ENCODE data around the gene GLG1. TPM values are rescaled to one million over a fixed set of nuclear protein-coding genes. Genes with fewer than 3 reads are reported as not detected.

Gene GLG1
- total RNA-seq, 120 experiments from 2014 or later, result 119 to 189 (median 147) TPM

Other genes starting within 250 kb of the GLG1 start
- 10 to 100 TPM in 3 of 120 experiments, 1 to 10 TPM in 88, under 1 TPM in 2, not detected in 27; 0.56 to 12.2 (median 4.5) TPM for gene NPIPB15, start 230.8 kb downstream of the GLG1 start, total RNA-seq
- 10 to 100 TPM in 18 of 120 experiments, 1 to 10 TPM in 102; 1.6 to 29.1 (median 5.5) TPM for gene CLEC18B, start 185.6 kb downstream of the GLG1 start, total RNA-seq
- 10 to 100 TPM in 114 of 120 experiments, 1 to 10 TPM in 6; 8.3 to 26.1 (median 14.4) TPM for gene RFWD3, start 59.8 kb upstream of the GLG1 start, total RNA-seq
- gene MLKL, start 93.7 kb upstream of the GLG1 start, total RNA-seq, result 10 to 100 TPM in 13 of 120 experiments, 1 to 10 TPM in 107; 1.3 to 18.4 (median 4.9) TPM
- 100 to 1,000 TPM in 11 of 120 experiments, 10 to 100 TPM in 106, 1 to 10 TPM in 3; 7.4 to 185 (median 44.7) TPM for gene FA2H, start 167.7 kb upstream of the GLG1 start, total RNA-seq